DND-41 (cell line): ENCODE measurements around the gene PTPRN2.

Experiments
- CTCF ChIP-seq: IDR thresholded peaks from 2 replicates; pipeline ENCODE4 v1.5.1; 2012; ENCODE audit warnings: borderline replicate concordance, low read length, moderate library complexity, mild to moderate bottlenecking; ENCODE audit not compliant: poor library complexity, severe bottlenecking; ENCODE audit errors: extremely low read depth
- EZH2 ChIP-seq: IDR thresholded peaks from 3 replicates; pipeline ENCODE4 v1.6.1; 2012; ENCODE audit warnings: borderline replicate concordance, low read depth, mild to moderate bottlenecking, moderate library complexity, low read length, inconsistent platforms; ENCODE audit not compliant: severe bottlenecking

GRCh38 chr7:157577796-157578339 is 1009.8 kb downstream of the PTPRN2 start:
- no peak for TF ChIP-seq CTCF
- TF ChIP-seq EZH2: no peak
